ENCODE results near the gene ZSWIM6.

DNA sequence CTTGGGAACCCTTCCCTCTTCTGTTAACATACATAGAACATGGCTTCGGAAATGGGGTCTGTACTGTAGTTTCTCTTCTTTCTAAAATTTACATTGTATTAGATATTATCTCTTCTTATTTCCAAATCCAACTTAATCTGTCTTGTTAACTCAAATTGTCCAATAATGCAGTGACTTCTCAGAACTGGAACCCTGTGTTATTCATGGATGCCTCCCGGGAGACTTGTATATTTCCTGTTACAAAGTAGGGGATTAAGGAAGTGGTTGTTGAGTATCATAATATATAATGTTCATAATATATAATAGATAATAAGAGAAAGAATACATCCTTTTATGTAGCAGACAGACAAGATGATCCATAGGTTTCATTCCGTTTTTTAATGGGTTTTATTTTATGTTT, 128.4 kb downstream of the ZSWIM6 start:
- no peak; the same call in 1 of the 2 replicates for TF ChIP-seq POLR2AphosphoS5 (IDR thresholded peaks at IDR 0.05; ENCODE audit: borderline replicate concordance, low read depth, low read length)
- no peak for TF ChIP-seq EZH2 (IDR thresholded peaks at IDR 0.05)

Measured in SK-N-MC (cell line).